ENCODE measurements around the gene TOMM40L. TPM values are rescaled to one million over a fixed set of nuclear protein-coding genes. Genes with fewer than 3 reads are reported as not detected.

The TOMM40L gene
- total RNA-seq, 4 donors from 2014 or later = 9.1 to 24.1 (median 16.3) TPM

DNA sequence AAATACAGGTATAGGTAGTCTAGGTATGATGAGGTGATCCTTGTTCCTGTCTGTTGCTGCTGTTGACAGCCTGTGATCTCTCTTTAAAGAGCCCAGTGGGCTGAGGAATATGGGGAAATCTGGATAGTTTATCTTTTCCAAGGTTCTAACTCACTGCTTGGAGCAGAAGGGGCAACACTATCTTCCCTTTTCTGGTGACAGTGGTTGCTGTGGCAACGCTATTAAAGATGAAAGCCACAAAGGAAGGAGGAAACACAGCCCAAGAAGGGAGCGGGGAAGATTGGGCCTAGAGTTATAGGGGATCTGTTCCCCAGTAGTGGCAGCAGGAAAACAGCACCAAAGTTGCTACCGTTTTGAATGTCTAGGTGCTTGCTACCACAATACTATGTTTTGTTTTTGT, 41.5 kb downstream of the TOMM40L start:
- intact Hi-C loops (cut with DNase I) = no loop called here
- H3K9me3 ChIP-seq = no peaks in the 10 kb centered on the region
- H3K27ac ChIP-seq (replicated peaks in 1 of 4) = peak overlapping the region in 2 of 4 donors; percentile 11 to 64
- TF ChIP-seq POLR2AphosphoS5 (IDR thresholded peaks at IDR 0.05) = no peak
- TF ChIP-seq EP300 (IDR thresholded peaks at IDR 0.05) = no peak
- TF ChIP-seq POLR2A (IDR thresholded peaks at IDR 0.05; ENCODE audit: low read depth) = no peak
- TF ChIP-seq, protein P1, sequence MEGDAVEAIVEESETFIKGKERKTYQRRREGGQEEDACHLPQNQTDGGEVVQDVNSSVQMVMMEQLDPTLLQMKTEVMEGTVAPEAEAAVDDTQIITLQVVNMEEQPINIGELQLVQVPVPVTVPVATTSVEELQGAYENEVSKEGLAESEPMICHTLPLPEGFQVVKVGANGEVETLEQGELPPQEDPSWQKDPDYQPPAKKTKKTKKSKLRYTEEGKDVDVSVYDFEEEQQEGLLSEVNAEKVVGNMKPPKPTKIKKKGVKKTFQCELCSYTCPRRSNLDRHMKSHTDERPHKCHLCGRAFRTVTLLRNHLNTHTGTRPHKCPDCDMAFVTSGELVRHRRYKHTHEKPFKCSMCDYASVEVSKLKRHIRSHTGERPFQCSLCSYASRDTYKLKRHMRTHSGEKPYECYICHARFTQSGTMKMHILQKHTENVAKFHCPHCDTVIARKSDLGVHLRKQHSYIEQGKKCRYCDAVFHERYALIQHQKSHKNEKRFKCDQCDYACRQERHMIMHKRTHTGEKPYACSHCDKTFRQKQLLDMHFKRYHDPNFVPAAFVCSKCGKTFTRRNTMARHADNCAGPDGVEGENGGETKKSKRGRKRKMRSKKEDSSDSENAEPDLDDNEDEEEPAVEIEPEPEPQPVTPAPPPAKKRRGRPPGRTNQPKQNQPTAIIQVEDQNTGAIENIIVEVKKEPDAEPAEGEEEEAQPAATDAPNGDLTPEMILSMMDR (IDR thresholded peaks at IDR 0.05) = no peak
- H3K36me3 ChIP-seq = no peaks in the 10 kb centered on the region
- DNase-seq (ENCODE audit: extremely low spot score) = no peak
- H3K4me3 ChIP-seq = no peak overlapping the region
- H3K4me1 ChIP-seq = peaks cover 12 to 26% (median 18%) of the 10 kb centered on the region in 4 donors
- no peaks in the 10 kb centered on the region for H3K27me3 ChIP-seq
- 59% methylated on average over 3 of the region's 3 CpGs for WGBS

DNA sequence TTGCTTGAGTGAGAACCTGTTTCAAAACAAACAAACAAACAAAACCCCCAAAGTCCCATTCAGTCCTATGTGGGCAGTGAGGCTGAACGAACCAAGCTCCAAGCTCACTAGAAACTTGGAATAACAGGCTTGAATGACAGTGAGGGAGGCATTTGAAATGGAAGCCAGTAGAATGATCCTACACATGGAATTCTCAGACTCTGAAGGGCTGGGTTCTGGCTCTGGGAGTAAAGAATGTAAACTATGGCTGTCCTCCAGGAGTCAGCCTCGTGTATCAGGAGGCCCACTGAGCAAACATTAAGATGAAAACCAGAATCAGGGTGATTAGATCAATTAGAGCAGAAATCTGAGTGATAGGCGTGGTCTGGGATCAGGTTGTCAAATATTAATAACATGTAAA, 47.5 kb downstream of the TOMM40L start:
- Histone ChIP-seq H3K9me3 (no peaks in the 10 kb centered on the region), H3K4me3 (no peak overlapping the region), H3K4me1 (peaks cover 0 to 11% (median 8%) of the 10 kb centered on the region in 4 donors), H3K36me3 (no peaks in the 10 kb centered on the region), H3K27ac (replicated peaks in 1 of 4) (no peak overlapping the region), H3K27me3 (no peaks in the 10 kb centered on the region)
- intact Hi-C loops (cut with DNase I) = no loop called here
- 51% methylated on average over 3 of the region's 3 CpGs for WGBS
- no peak for TF ChIP-seq POLR2A (IDR thresholded peaks at IDR 0.05; ENCODE audit: low read depth)
- no peak for TF ChIP-seq POLR2AphosphoS5 (IDR thresholded peaks at IDR 0.05)
- no peak for TF ChIP-seq EP300 (IDR thresholded peaks at IDR 0.05)
- TF ChIP-seq, protein P1 (IDR thresholded peaks at IDR 0.05) = no peak
- no peak for DNase-seq (ENCODE audit: extremely low spot score)

DNA sequence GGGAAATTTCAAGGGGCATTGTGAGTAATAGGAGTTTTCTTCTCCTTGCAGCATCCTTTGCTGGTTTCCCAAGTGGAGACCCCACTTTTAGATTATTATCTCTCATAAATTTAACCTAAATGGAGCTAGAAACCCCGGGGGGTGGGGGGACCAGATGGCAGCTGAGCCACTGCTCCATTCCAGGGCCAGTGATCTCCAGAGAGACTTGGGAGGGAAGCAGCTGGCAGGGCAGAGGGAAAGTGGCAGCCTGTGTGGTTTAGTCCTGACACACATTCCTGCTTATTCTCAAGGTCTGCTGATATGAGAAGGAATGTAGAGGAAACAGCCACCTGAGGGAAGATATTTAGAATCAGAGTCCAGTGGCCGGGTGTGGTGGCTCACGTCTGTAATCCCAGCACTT, 49.0 kb downstream of the TOMM40L start:
- Histone ChIP-seq H3K4me1 (peaks cover 0 to 11% (median 8%) of the 10 kb centered on the region in 4 donors), H3K27me3 (no peaks in the 10 kb centered on the region), H3K27ac (replicated peaks in 1 of 4) (no peak overlapping the region), H3K4me3 (no peak overlapping the region), H3K9me3 (no peaks in the 10 kb centered on the region), H3K36me3 (no peaks in the 10 kb centered on the region)
- TF ChIP-seq, protein P1 (IDR thresholded peaks at IDR 0.05) = no peak
- TF ChIP-seq EP300 (IDR thresholded peaks at IDR 0.05) = no peak
- no peak for TF ChIP-seq POLR2AphosphoS5 (IDR thresholded peaks at IDR 0.05)
- TF ChIP-seq POLR2A (IDR thresholded peaks at IDR 0.05; ENCODE audit: low read depth) = no peak
- intact Hi-C loops (cut with DNase I) = no loop called here
- WGBS = 68% methylated on average over 3 of the region's 3 CpGs
- DNase-seq (ENCODE audit: extremely low spot score) = no peak

Other genes with a start within 250 kb of the TOMM40L start
- 10 to 100 TPM in 3 of 4 donors, 1 to 10 TPM in 1; 9.1 to 17.7 (median 14.9) TPM for gene F11R, start 204.9 kb upstream of the TOMM40L start, total RNA-seq
- 10 to 100 TPM; 19.0 to 46.5 (median 29.4) TPM for gene TSTD1, start 187.1 kb upstream of the TOMM40L start, total RNA-seq
- 10 to 100 TPM; 36.5 to 54.2 (median 48.7) TPM for gene USF1, start 180.1 kb upstream of the TOMM40L start, total RNA-seq
- 10 to 100 TPM in 1 of 4 donors, 1 to 10 TPM in 3; 4.6 to 14.1 (median 6.9) TPM for gene ARHGAP30, start 156.2 kb upstream of the TOMM40L start, total RNA-seq
- not detected for gene NECTIN4, start 136.5 kb upstream of the TOMM40L start, total RNA-seq
- gene KLHDC9, start 127.7 kb upstream of the TOMM40L start, total RNA-seq = 1 to 10 TPM; 5.1 to 8.3 (median 7.6) TPM
- gene PFDN2, start 108.0 kb upstream of the TOMM40L start, total RNA-seq = 10 to 100 TPM; 19.5 to 52.0 (median 40.5) TPM
- 10 to 100 TPM; 32.8 to 35.6 (median 34.8) TPM for gene NIT1, start 108.0 kb upstream of the TOMM40L start, total RNA-seq
- gene DEDD, start 93.4 kb upstream of the TOMM40L start, total RNA-seq = 10 to 100 TPM; 37.0 to 82.5 (median 47.7) TPM
- gene UFC1, start 72.1 kb upstream of the TOMM40L start, total RNA-seq = 10 to 100 TPM; 62.8 to 86.1 (median 71.6) TPM
- 10 to 100 TPM; 13.3 to 25.3 (median 16.3) TPM for gene USP21, start 66.6 kb upstream of the TOMM40L start, total RNA-seq
- 10 to 100 TPM; 12.8 to 22.1 (median 15.8) TPM for gene PPOX, start 59.6 kb upstream of the TOMM40L start, total RNA-seq
- 10 to 100 TPM; 14.1 to 26.5 (median 21.8) TPM for gene B4GALT3, start 48.6 kb upstream of the TOMM40L start, total RNA-seq
- 100 to 1,000 TPM in 1 of 4 donors, 10 to 100 TPM in 1, 1 to 10 TPM in 2; 2.5 to 126 (median 12.0) TPM for gene ADAMTS4, start 27.0 kb upstream of the TOMM40L start, total RNA-seq
- gene NDUFS2, start 23.7 kb upstream of the TOMM40L start, total RNA-seq = 100 to 1,000 TPM in 3 of 4 donors, 10 to 100 TPM in 1; 68.5 to 131 (median 122) TPM
- 100 to 1,000 TPM in 1 of 4 donors, 10 to 100 TPM in 3; 32.8 to 145 (median 47.4) TPM for gene FCER1G, start 10.8 kb upstream of the TOMM40L start, total RNA-seq
- gene APOA2, start 2.4 kb upstream of the TOMM40L start, total RNA-seq = not detected
- gene NR1I3, start 12.1 kb downstream of the TOMM40L start, total RNA-seq = not detected
- gene PCP4L1, start 32.7 kb downstream of the TOMM40L start, total RNA-seq = 10 to 100 TPM in 1 of 4 donors, 1 to 10 TPM in 3; 3.3 to 12.7 (median 6.7) TPM
- gene MPZ, start 83.9 kb downstream of the TOMM40L start, total RNA-seq = 10 to 100 TPM in 3 of 4 donors, 1 to 10 TPM in 1; 7.5 to 18.4 (median 17.6) TPM
- gene SDHC, start 88.3 kb downstream of the TOMM40L start, total RNA-seq = 10 to 100 TPM; 18.7 to 64.8 (median 30.1) TPM
- gene CFAP126, start 141.8 kb downstream of the TOMM40L start, total RNA-seq = not detected

Measured in esophagus muscularis mucosa (tissue), 4 donors.